HG02588 (cell line): ENCODE results near the gene IL18BP.

Experiments
- ATAC-seq: cut with Tn5 transposase; IDR thresholded peaks from one replicate; pipeline ENCODE4 v1.9.1; 2021; ENCODE audit warnings: mild to moderate bottlenecking, moderate library complexity; ENCODE audit not compliant: unreplicated experiment

Gene IL18BP

GRCh38 chr11:71998649-71999310, at the start of gene IL18BP:
TSS of gene IL18BP (plus strand) at chr11:71998909. CDS start at chr11:71999985, 1,076 bp downstream.
- ATAC-seq, result no peak

GRCh38 chr11:71949034-71949433, 49.7 kb upstream of the IL18BP start:
- no peak for ATAC-seq

GRCh38 chr11:71951741-71952310, 46.9 kb upstream of the IL18BP start:
- ATAC-seq, result no peak

- ATAC-seq, result no peak
Observed at GRCh38 chr11:71955898-71956456, 42.7 kb upstream of the IL18BP start.

GRCh38 chr11:71962428-71963038, 36.2 kb upstream of the IL18BP start:
- no peak for ATAC-seq

GRCh38 chr11:71963468-71963867, 35.2 kb upstream of the IL18BP start:
- ATAC-seq, result no peak

GRCh38 chr11:71964641-71965040, 34.1 kb upstream of the IL18BP start:
- no peak for ATAC-seq

GRCh38 chr11:71971680-71972079, 27.0 kb upstream of the IL18BP start:
- ATAC-seq, result no peak

- no peak for ATAC-seq
Observed at GRCh38 chr11:71976551-71976950, 22.2 kb upstream of the IL18BP start.

- no peak for ATAC-seq
Observed at GRCh38 chr11:71977090-71977489, 21.6 kb upstream of the IL18BP start.

GRCh38 chr11:71977743-71978418, 20.8 kb upstream of the IL18BP start:
- ATAC-seq, result no peak

- no peak for ATAC-seq
Observed at GRCh38 chr11:71979094-71979493, 19.6 kb upstream of the IL18BP start.

GRCh38 chr11:71979602-71980001, 19.1 kb upstream of the IL18BP start:
- ATAC-seq, result no peak

GRCh38 chr11:71986131-71986530, 12.6 kb upstream of the IL18BP start:
- no peak for ATAC-seq

GRCh38 chr11:71987521-71987920, 11.2 kb upstream of the IL18BP start:
- ATAC-seq, result no peak

GRCh38 chr11:71988050-71988449, 10.7 kb upstream of the IL18BP start:
- ATAC-seq, result no peak

- ATAC-seq, result no peak
Observed at GRCh38 chr11:71990701-71991100, 8.0 kb upstream of the IL18BP start.

- ATAC-seq, result peak; percentile 66
Observed at GRCh38 chr11:71991494-71991893, 7.2 kb upstream of the IL18BP start.

- no peak for ATAC-seq
Observed at GRCh38 chr11:71992136-71992730, 6.5 kb upstream of the IL18BP start.

- no peak for ATAC-seq
Observed at GRCh38 chr11:71994786-71995185, 3.9 kb upstream of the IL18BP start.

GRCh38 chr11:71995726-71996291, 2.9 kb upstream of the IL18BP start:
- ATAC-seq, result no peak
